Activated naive CD8-positive, alpha-beta T cell (primary cell): ENCODE results near the gene ATXN7.

ENCODE experiments used
- H3K27ac Mint-ChIP-seq: one replicate; pipeline ENCODE4 v1.8.0; 2021; ENCODE audit warnings: mixed read lengths
- H3K27me3 Mint-ChIP-seq: one replicate; pipeline ENCODE4 v1.8.0; 2021; ENCODE audit warnings: mixed read lengths
- H3K36me3 Mint-ChIP-seq: one replicate; pipeline ENCODE4 v1.8.0; 2021; ENCODE audit warnings: mixed read lengths
- H3K4me1 Mint-ChIP-seq: one replicate; pipeline ENCODE4 v1.8.0; 2021; ENCODE audit warnings: low read depth, mixed read lengths
- H3K4me3 Mint-ChIP-seq: one replicate; pipeline ENCODE4 v1.8.0; 2021; ENCODE audit warnings: mild to moderate bottlenecking, mixed read lengths
- H3K9me3 Mint-ChIP-seq: one replicate; pipeline ENCODE4 v1.8.0; 2021; ENCODE audit warnings: low read depth, mixed read lengths

ATXN7 gene

GRCh38 chr3:63980019-63980418 is 116.4 kb downstream of the ATXN7 start:
- Mint-ChIP-seq H3K4me3 (peak overlapping the region; percentile 81), H3K9me3 (no peaks in the 10 kb centered on the region), H3K4me1 (peaks cover 88% of the 10 kb centered on the region), H3K27ac (peak overlapping the region; percentile 94), H3K36me3 (peaks cover 12% of the 10 kb centered on the region), H3K27me3 (no peaks in the 10 kb centered on the region)

- Mint-ChIP-seq H3K9me3 (no peaks in the 10 kb centered on the region), H3K4me3 (no peak overlapping the region), H3K27ac (peak overlapping the region; percentile 94), H3K27me3 (no peaks in the 10 kb centered on the region), H3K4me1 (peaks cover 87% of the 10 kb centered on the region), H3K36me3 (peaks cover 14% of the 10 kb centered on the region)
Observed at GRCh38 chr3:63980830-63981498, 117.3 kb downstream of the ATXN7 start.

- H3K36me3 Mint-ChIP-seq = peaks cover 14% of the 10 kb centered on the region
- H3K27ac Mint-ChIP-seq = peak overlapping the region; percentile 94
- H3K27me3 Mint-ChIP-seq = no peaks in the 10 kb centered on the region
- peaks cover 81% of the 10 kb centered on the region for H3K4me1 Mint-ChIP-seq
- H3K4me3 Mint-ChIP-seq = peak overlapping the region; percentile 5
- H3K9me3 Mint-ChIP-seq = no peaks in the 10 kb centered on the region
Observed at GRCh38 chr3:63981980-63982379, 118.3 kb downstream of the ATXN7 start.

GRCh38 chr3:63984391-63984790 is 120.7 kb downstream of the ATXN7 start:
- Mint-ChIP-seq H3K9me3 (no peaks in the 10 kb centered on the region), H3K27ac (peak overlapping the region; percentile 80), H3K36me3 (peaks cover 14% of the 10 kb centered on the region), H3K4me3 (no peak overlapping the region), H3K4me1 (peaks cover 57% of the 10 kb centered on the region), H3K27me3 (no peaks in the 10 kb centered on the region)

GRCh38 chr3:63986146-63986545 is 122.5 kb downstream of the ATXN7 start:
- peaks cover 10% of the 10 kb centered on the region for H3K36me3 Mint-ChIP-seq
- peaks cover 42% of the 10 kb centered on the region for H3K4me1 Mint-ChIP-seq
- H3K27me3 Mint-ChIP-seq = no peaks in the 10 kb centered on the region
- H3K9me3 Mint-ChIP-seq = no peaks in the 10 kb centered on the region
- H3K27ac Mint-ChIP-seq = peak overlapping the region; percentile 88
- H3K4me3 Mint-ChIP-seq = no peak overlapping the region

- Mint-ChIP-seq H3K27ac (peak overlapping the region; percentile 88), H3K9me3 (no peaks in the 10 kb centered on the region), H3K4me1 (peaks cover 35% of the 10 kb centered on the region), H3K4me3 (no peak overlapping the region), H3K27me3 (no peaks in the 10 kb centered on the region), H3K36me3 (peaks cover 10% of the 10 kb centered on the region)
Observed at GRCh38 chr3:63986831-63987230, 123.2 kb downstream of the ATXN7 start.

GRCh38 chr3:63988943-63989342 is 125.3 kb downstream of the ATXN7 start:
- no peak overlapping the region for H3K4me3 Mint-ChIP-seq
- H3K36me3 Mint-ChIP-seq = peaks cover 10% of the 10 kb centered on the region
- H3K27me3 Mint-ChIP-seq = no peaks in the 10 kb centered on the region
- peaks cover 31% of the 10 kb centered on the region for H3K4me1 Mint-ChIP-seq
- H3K9me3 Mint-ChIP-seq = no peaks in the 10 kb centered on the region
- peak overlapping the region; percentile 88 for H3K27ac Mint-ChIP-seq

- Mint-ChIP-seq H3K27ac (peak overlapping the region; percentile 90), H3K4me1 (peaks cover 31% of the 10 kb centered on the region), H3K36me3 (peaks cover 5% of the 10 kb centered on the region), H3K27me3 (no peaks in the 10 kb centered on the region), H3K9me3 (no peaks in the 10 kb centered on the region), H3K4me3 (no peak overlapping the region)
Observed at GRCh38 chr3:63990204-63990603, 126.5 kb downstream of the ATXN7 start.

GRCh38 chr3:63990733-63991132 is 127.1 kb downstream of the ATXN7 start:
- Mint-ChIP-seq H3K4me1 (peaks cover 31% of the 10 kb centered on the region), H3K27ac (peak overlapping the region; percentile 90), H3K4me3 (no peak overlapping the region), H3K9me3 (no peaks in the 10 kb centered on the region), H3K27me3 (no peaks in the 10 kb centered on the region), H3K36me3 (peaks cover 2% of the 10 kb centered on the region)

GRCh38 chr3:63991666-63992065 is 128.0 kb downstream of the ATXN7 start:
- Mint-ChIP-seq H3K36me3 (peaks cover 8% of the 10 kb centered on the region), H3K4me1 (peaks cover 31% of the 10 kb centered on the region), H3K4me3 (no peak overlapping the region), H3K27me3 (no peaks in the 10 kb centered on the region), H3K27ac (peak overlapping the region; percentile 90), H3K9me3 (no peaks in the 10 kb centered on the region)

- Mint-ChIP-seq H3K36me3 (peaks cover 10% of the 10 kb centered on the region), H3K4me1 (peaks cover 33% of the 10 kb centered on the region), H3K4me3 (no peak overlapping the region), H3K27ac (peak overlapping the region; percentile 46), H3K27me3 (no peaks in the 10 kb centered on the region), H3K9me3 (no peaks in the 10 kb centered on the region)
Observed at GRCh38 chr3:63992516-63993209, 129.0 kb downstream of the ATXN7 start.

- Mint-ChIP-seq H3K27me3 (no peaks in the 10 kb centered on the region), H3K36me3 (peaks cover 10% of the 10 kb centered on the region), H3K4me3 (no peak overlapping the region)
Observed at GRCh38 chr3:63993653-63994079, 130.0 kb downstream of the ATXN7 start.

GRCh38 chr3:63995086-63995485 is 131.4 kb downstream of the ATXN7 start:
- H3K9me3 Mint-ChIP-seq = no peaks in the 10 kb centered on the region
- peak overlapping the region; percentile 90 for H3K27ac Mint-ChIP-seq
- peaks cover 42% of the 10 kb centered on the region for H3K4me1 Mint-ChIP-seq
- H3K36me3 Mint-ChIP-seq = peaks cover 13% of the 10 kb centered on the region
- H3K27me3 Mint-ChIP-seq = no peaks in the 10 kb centered on the region
- H3K4me3 Mint-ChIP-seq = no peak overlapping the region

More at GRCh38 chr3:63993653-63994079, 130.0 kb downstream of the ATXN7 start:
- Mint-ChIP-seq H3K9me3 (no peaks in the 10 kb centered on the region), H3K27ac (peak overlapping the region; percentile 72), H3K4me1 (peaks cover 37% of the 10 kb centered on the region)

GRCh38 chr3:63998852-63999754 is 135.4 kb downstream of the ATXN7 start:
- H3K9me3 Mint-ChIP-seq = no peaks in the 10 kb centered on the region
- no peaks in the 10 kb centered on the region for H3K27me3 Mint-ChIP-seq
- H3K4me3 Mint-ChIP-seq = no peak overlapping the region
- peaks cover 16% of the 10 kb centered on the region for H3K36me3 Mint-ChIP-seq
- H3K27ac Mint-ChIP-seq = peak overlapping the region; percentile 76
- peaks cover 39% of the 10 kb centered on the region for H3K4me1 Mint-ChIP-seq
